GM18870 (cell line): Measurements from ENCODE around the gene RNF150.

Source experiments
- ATAC-seq: cut with Tn5 transposase; IDR thresholded peaks from one replicate; pipeline ENCODE4 v1.9.1; 2021; ENCODE audit warnings: moderate library complexity; ENCODE audit not compliant: unreplicated experiment

Gene RNF150

GRCh38 chr4:141028024-141028529, 105.2 kb downstream of the RNF150 start:
- no peak for ATAC-seq

- no peak for ATAC-seq
These were observed 105.8 kb downstream of the RNF150 start for GRCh38 chr4:141027421-141027820.

GRCh38 chr4:141026900-141027299, 106.4 kb downstream of the RNF150 start:
- ATAC-seq, result no peak

- no peak for ATAC-seq
These were observed 110.2 kb downstream of the RNF150 start for GRCh38 chr4:141023051-141023450.

GRCh38 chr4:141022111-141022695, 111.1 kb downstream of the RNF150 start:
- no peak for ATAC-seq

- no peak for ATAC-seq
These were observed 111.7 kb downstream of the RNF150 start for GRCh38 chr4:141021397-141022110.

- no peak for ATAC-seq
These were observed 112.4 kb downstream of the RNF150 start for GRCh38 chr4:141020801-141021261.

GRCh38 chr4:141019768-141020167, 113.5 kb downstream of the RNF150 start:
- ATAC-seq, result no peak

GRCh38 chr4:141016117-141016798, 117.0 kb downstream of the RNF150 start:
- ATAC-seq, result no peak

GRCh38 chr4:141013899-141014298, 119.4 kb downstream of the RNF150 start:
- ATAC-seq, result no peak

- no peak for ATAC-seq
These were observed 121.4 kb downstream of the RNF150 start for GRCh38 chr4:141011901-141012315.

GRCh38 chr4:141009931-141010330, 123.3 kb downstream of the RNF150 start:
- no peak for ATAC-seq

GRCh38 chr4:141009129-141009528, 124.1 kb downstream of the RNF150 start:
- no peak for ATAC-seq

GRCh38 chr4:141006242-141006802, 126.9 kb downstream of the RNF150 start:
- ATAC-seq, result no peak

- ATAC-seq, result no peak
These were observed 128.4 kb downstream of the RNF150 start for GRCh38 chr4:141004823-141005222.

- ATAC-seq, result no peak
These were observed 130.1 kb downstream of the RNF150 start for GRCh38 chr4:141003193-141003592.

- ATAC-seq, result no peak
These were observed 130.9 kb downstream of the RNF150 start for GRCh38 chr4:141002323-141002805.

GRCh38 chr4:140996766-140997165, 136.5 kb downstream of the RNF150 start:
- ATAC-seq, result no peak

- ATAC-seq, result no peak
These were observed 138.2 kb downstream of the RNF150 start for GRCh38 chr4:140995058-140995457.

- ATAC-seq, result no peak
These were observed 139.3 kb downstream of the RNF150 start for GRCh38 chr4:140994015-140994414.

GRCh38 chr4:140993370-140993769, 139.9 kb downstream of the RNF150 start:
- no peak for ATAC-seq
